HepG2 (cell line): ENCODE results near the gene PIK3CB. TPM values are rescaled to one million over a fixed set of nuclear protein-coding genes. Genes with fewer than 3 reads are reported as not detected.

ENCODE experiments used
- AGO2 ChIP-seq: fragments of 200-400 bp; formaldehyde crosslinking; optimal IDR thresholded peaks from 2 replicates; pipeline ENCODE3; 2017; ENCODE audit warnings: mild to moderate bottlenecking, low read depth, low read length, moderate library complexity
- ATRX ChIP-seq: sonication (generic); formaldehyde crosslinking; IDR thresholded peaks from 2 replicates; pipeline ENCODE4 v1.4.0; 2020; ENCODE audit warnings: missing genetic modification reagents, borderline replicate concordance
- CREB1 ChIP-seq, 2 experiments: fragments of 450-650 bp in 1 of 2; IDR thresholded peaks; 2 replicates each; pipeline ENCODE4 v1.6.1; 2016 to 2017; ENCODE audit warnings: control low read depth in 1 of 2, mild to moderate bottlenecking in 1 of 2, missing compliant biosample characterization in 1 of 2, missing genetic modification characterization in 1 of 2
- HES4 ChIP-seq: sonication (generic); formaldehyde crosslinking; IDR thresholded peaks from 2 replicates; pipeline ENCODE4 v1.9.0; 2021; ENCODE audit warnings: mild to moderate bottlenecking, missing genetic modification reagents, borderline replicate concordance
- POLR2AphosphoS2 ChIP-seq: IDR thresholded peaks from 2 replicates; pipeline ENCODE4 v1.6.1; 2011; ENCODE audit warnings: low read depth, low read length, improper control_type of control experiment
- PPARG ChIP-seq: conservative IDR thresholded peaks from 2 replicates; pipeline ENCODE4 v1.6.1; 2016; ENCODE audit warnings: missing biosample characterization, missing genetic modification reagents
- TBL1XR1 ChIP-seq: fragments of 150-350 bp; IDR thresholded peaks from 2 replicates; pipeline ENCODE4 v1.6.1; 2014; ENCODE audit warnings: borderline replicate concordance, low read length; ENCODE audit not compliant: partially characterized antibody
- TBP ChIP-seq: sonication (generic); formaldehyde crosslinking; IDR thresholded peaks from 2 replicates; pipeline ENCODE4 v1.5.0; 2020; ENCODE audit warnings: missing genetic modification reagents
- U2AF1 ChIP-seq: fragments of 200-400 bp; formaldehyde crosslinking; optimal IDR thresholded peaks from 2 replicates; pipeline ENCODE3; 2017; ENCODE audit warnings: mild to moderate bottlenecking, low read depth, low read length
- ZBTB7A ChIP-seq: sonication (generic); formaldehyde crosslinking; IDR thresholded peaks from 2 replicates; pipeline ENCODE4 v1.8.0; 2022; ENCODE audit warnings: mild to moderate bottlenecking, missing genetic modification reagents
- ZFAT ChIP-seq: sonication (generic); formaldehyde crosslinking; conservative IDR thresholded peaks from 2 replicates; pipeline ENCODE4 v1.8.1; 2023; ENCODE audit warnings: missing genetic modification reagents, inconsistent platforms
- ZKSCAN1 ChIP-seq: fragments of 150-350 bp; IDR thresholded peaks from 2 replicates; pipeline ENCODE4 v1.6.1; 2014; ENCODE audit warnings: low read length
- ZNF101 ChIP-seq: sonication (generic); formaldehyde crosslinking; IDR thresholded peaks from 2 replicates; pipeline ENCODE4 v1.4.0; 2020; ENCODE audit warnings: mild to moderate bottlenecking, low read depth, missing genetic modification reagents, borderline replicate concordance
- ZNF136 ChIP-seq: sonication (generic); formaldehyde crosslinking; IDR thresholded peaks from 2 replicates; pipeline ENCODE4 v1.8.1; 2022; ENCODE audit warnings: low read depth, mild to moderate bottlenecking, moderate library complexity, missing genetic modification reagents
- ZNF251 ChIP-seq: sonication (generic); formaldehyde crosslinking; IDR thresholded peaks from 2 replicates; pipeline ENCODE4 v1.9.0; 2021; ENCODE audit warnings: mild to moderate bottlenecking, missing genetic modification reagents
- ZNF3 ChIP-seq: IDR thresholded peaks from 2 replicates; pipeline ENCODE4 v1.7.0; 2017; ENCODE audit warnings: inconsistent platforms
- ZNF333 ChIP-seq: sonication (generic); formaldehyde crosslinking; IDR thresholded peaks from 2 replicates; pipeline ENCODE4 v1.4.0; 2020; ENCODE audit warnings: mild to moderate bottlenecking, missing genetic modification reagents, borderline replicate concordance
- ZNF614 ChIP-seq: IDR thresholded peaks from 2 replicates; pipeline ENCODE4 v1.6.1; 2018; ENCODE audit warnings: missing biosample characterization, missing genetic modification reagents, inconsistent platforms, borderline replicate concordance
- ZNF703 ChIP-seq: sonication (generic); formaldehyde crosslinking; IDR thresholded peaks from 2 replicates; pipeline ENCODE4 v1.5.1; 2020; ENCODE audit warnings: missing genetic modification reagents, mild to moderate bottlenecking, moderate library complexity, borderline replicate concordance
- ZNF724P ChIP-seq: sonication (generic); formaldehyde crosslinking; IDR thresholded peaks from 2 replicates; pipeline ENCODE4 v1.8.0; 2022; ENCODE audit warnings: missing genetic modification reagents, borderline replicate concordance
- ZSCAN22 ChIP-seq: sonication (generic); formaldehyde crosslinking; IDR thresholded peaks from 2 replicates; pipeline ENCODE4 v1.4.0; 2020; ENCODE audit warnings: mild to moderate bottlenecking, missing genetic modification reagents
- ZZZ3 ChIP-seq: sonication (generic); formaldehyde crosslinking; IDR thresholded peaks from 2 replicates; pipeline ENCODE4 v1.4.0; 2020; ENCODE audit warnings: missing genetic modification reagents, mild to moderate bottlenecking, borderline replicate concordance
- polyA plus RNA-seq, 8 experiments: library from polyadenylated mRNA; depleted of rRNA in 3 of 8; stranded (reverse) in 7 of 8; unstranded in 1 of 8; fragments of >200 nt; fragmentation: Illumina TruSeq in 4 of 8; extraction: Trizol in 4 of 8; gene quantifications; 2 replicates each; pipeline versions ENCODE4 v1.2.1 to v1.2.3, GENCODE V29; 2011 to 2016; ENCODE audit warnings: low read depth in 4 of 8, missing spikeins in 1 of 8, mixed read lengths in 1 of 8; ENCODE audit not compliant: insufficient read depth in 1 of 8
- total RNA-seq, 5 experiments: library from RNA; depleted of rRNA; stranded (reverse); fragments of >200 nt; fragmentation: Illumina TruSeq; extraction: Trizol; gene quantifications; 2 replicates each; pipeline ENCODE4 v1.2.3, GENCODE V29; 2016; ENCODE audit warnings: low read depth in 1 of 5
- TF ChIP-seq, protein P1 (sequence below): sonication (generic); formaldehyde crosslinking; IDR thresholded peaks from 2 replicates; pipeline ENCODE4 v1.8.0; 2023; ENCODE audit warnings: mild to moderate bottlenecking, missing genetic modification reagents
- TF ChIP-seq, protein P2 (sequence below): sonication (generic); formaldehyde crosslinking; IDR thresholded peaks from 2 replicates; pipeline ENCODE4 v1.5.0; 2020; ENCODE audit warnings: mild to moderate bottlenecking, missing genetic modification reagents
- TF ChIP-seq, protein P3 (sequence below): sonication (generic); formaldehyde crosslinking; IDR thresholded peaks from 2 replicates; pipeline ENCODE4 v1.4.0; 2020; ENCODE audit warnings: missing genetic modification reagents

PIK3CB gene
- total and polyA plus RNA-seq, 2 of the 13 experiments (the other 11 are each of a cell fraction or from before 2014, with no cell fraction given) = 6.6 to 18.7 TPM

DNA sequence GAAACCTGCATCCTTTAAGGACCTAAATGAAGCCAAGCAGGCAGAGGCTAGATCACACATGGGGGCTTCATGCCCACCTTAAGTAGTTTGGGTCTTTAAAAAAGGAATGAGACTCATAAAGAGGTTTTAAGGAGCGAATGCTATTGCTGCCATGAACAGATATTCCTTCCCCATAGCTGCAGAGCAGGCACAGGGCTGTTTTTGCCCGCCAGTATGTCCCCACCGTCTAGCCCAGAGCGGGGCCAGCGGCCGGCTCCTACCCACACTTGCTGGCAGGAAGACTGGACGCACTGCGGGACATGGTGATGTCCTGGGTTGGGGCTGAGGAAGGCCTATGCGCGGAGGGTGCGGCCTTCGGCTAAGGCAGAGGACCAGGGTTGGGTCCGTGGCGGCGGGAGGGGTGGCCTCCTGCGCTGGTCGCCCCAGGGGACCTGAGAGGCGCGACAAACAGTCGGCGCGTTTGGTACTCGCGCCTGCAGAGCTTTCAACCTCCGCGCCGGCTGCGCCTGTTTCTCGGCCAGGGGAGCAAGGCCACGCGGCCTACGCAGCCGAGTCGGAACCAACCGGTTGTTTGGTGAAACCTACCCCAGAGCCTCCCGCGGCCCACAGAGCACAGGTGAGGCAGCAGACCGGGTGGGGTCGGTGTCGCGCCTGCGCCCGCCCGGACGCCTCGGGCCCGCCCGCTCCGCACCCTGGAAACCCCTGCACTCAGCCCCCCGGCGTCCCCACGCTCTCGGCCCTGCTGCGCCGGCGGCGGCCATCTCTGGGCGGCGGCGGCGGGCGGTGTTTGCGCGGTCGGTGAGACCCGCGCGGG lies 226.2 kb downstream of the PIK3CB start, which contains the start of gene FAIM (continued):
- no peak for TF ChIP-seq ZNF136 (CRISPR knock-in tag)
- peak; percentile 52; the same call in 1 of the 2 replicates for TF ChIP-seq ZNF3 (CRISPR knock-in tag)
- no peak for TF ChIP-seq PPARG (CRISPR knock-in tag)
- TF ChIP-seq ZZZ3 = 0 out of 2 replicates have a peak, but pooled peaks have one; percentile 37
- 0 out of 2 replicates have a peak, but pooled peaks have one; percentile 66 for TF ChIP-seq HES4 (CRISPR knock-in tag)
- TF ChIP-seq ZNF251 (CRISPR knock-in tag) = no peak
- no peak for TF ChIP-seq TBP
- 0 out of 2 replicates have a peak, but pooled peaks have one; percentile 84 for TF ChIP-seq ZNF333 (CRISPR knock-in tag)
- TF ChIP-seq, protein P1, sequence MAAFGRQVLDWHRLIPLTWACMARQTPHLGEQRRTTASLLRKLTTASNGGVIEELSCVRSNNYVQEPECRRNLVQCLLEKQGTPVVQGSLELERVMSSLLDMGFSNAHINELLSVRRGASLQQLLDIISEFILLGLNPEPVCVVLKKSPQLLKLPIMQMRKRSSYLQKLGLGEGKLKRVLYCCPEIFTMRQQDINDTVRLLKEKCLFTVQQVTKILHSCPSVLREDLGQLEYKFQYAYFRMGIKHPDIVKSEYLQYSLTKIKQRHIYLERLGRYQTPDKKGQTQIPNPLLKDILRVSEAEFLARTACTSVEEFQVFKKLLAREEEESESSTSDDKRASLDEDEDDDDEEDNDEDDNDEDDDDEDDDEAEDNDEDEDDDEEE (CRISPR knock-in tag) = no peak; the same call in 1 of the 2 replicates
- TF ChIP-seq ZNF703 (CRISPR knock-in tag) = peak; percentile 94
- TF ChIP-seq ZBTB7A (CRISPR knock-in tag) = no peak
- TF ChIP-seq ZFAT (CRISPR knock-in tag) = 0 out of 2 replicates have a peak, but pooled peaks have one; percentile 30
- TF ChIP-seq TBL1XR1 = no peak
- TF ChIP-seq, protein P2, sequence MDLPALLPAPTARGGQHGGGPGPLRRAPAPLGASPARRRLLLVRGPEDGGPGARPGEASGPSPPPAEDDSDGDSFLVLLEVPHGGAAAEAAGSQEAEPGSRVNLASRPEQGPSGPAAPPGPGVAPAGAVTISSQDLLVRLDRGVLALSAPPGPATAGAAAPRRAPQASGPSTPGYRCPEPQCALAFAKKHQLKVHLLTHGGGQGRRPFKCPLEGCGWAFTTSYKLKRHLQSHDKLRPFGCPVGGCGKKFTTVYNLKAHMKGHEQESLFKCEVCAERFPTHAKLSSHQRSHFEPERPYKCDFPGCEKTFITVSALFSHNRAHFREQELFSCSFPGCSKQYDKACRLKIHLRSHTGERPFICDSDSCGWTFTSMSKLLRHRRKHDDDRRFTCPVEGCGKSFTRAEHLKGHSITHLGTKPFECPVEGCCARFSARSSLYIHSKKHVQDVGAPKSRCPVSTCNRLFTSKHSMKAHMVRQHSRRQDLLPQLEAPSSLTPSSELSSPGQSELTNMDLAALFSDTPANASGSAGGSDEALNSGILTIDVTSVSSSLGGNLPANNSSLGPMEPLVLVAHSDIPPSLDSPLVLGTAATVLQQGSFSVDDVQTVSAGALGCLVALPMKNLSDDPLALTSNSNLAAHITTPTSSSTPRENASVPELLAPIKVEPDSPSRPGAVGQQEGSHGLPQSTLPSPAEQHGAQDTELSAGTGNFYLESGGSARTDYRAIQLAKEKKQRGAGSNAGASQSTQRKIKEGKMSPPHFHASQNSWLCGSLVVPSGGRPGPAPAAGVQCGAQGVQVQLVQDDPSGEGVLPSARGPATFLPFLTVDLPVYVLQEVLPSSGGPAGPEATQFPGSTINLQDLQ (CRISPR knock-in tag) = peak; percentile 93
- no peak for TF ChIP-seq ZNF101 (CRISPR knock-in tag)
- no peak for TF ChIP-seq ATRX
- no peak for TF ChIP-seq ZNF724P (CRISPR knock-in tag)
- TF ChIP-seq ZSCAN22 (CRISPR knock-in tag) = no peak
- TF ChIP-seq AGO2 = peak; percentile 53
- no peak for TF ChIP-seq ZKSCAN1
- peak; percentile 70 for TF ChIP-seq U2AF1
- peak; percentile 63; the same call in 1 of the 2 replicates for TF ChIP-seq ZNF614 (CRISPR knock-in tag)
- TF ChIP-seq, protein P3, sequence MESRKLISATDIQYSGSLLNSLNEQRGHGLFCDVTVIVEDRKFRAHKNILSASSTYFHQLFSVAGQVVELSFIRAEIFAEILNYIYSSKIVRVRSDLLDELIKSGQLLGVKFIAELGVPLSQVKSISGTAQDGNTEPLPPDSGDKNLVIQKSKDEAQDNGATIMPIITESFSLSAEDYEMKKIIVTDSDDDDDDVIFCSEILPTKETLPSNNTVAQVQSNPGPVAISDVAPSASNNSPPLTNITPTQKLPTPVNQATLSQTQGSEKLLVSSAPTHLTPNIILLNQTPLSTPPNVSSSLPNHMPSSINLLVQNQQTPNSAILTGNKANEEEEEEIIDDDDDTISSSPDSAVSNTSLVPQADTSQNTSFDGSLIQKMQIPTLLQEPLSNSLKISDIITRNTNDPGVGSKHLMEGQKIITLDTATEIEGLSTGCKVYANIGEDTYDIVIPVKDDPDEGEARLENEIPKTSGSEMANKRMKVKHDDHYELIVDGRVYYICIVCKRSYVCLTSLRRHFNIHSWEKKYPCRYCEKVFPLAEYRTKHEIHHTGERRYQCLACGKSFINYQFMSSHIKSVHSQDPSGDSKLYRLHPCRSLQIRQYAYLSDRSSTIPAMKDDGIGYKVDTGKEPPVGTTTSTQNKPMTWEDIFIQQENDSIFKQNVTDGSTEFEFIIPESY = no peak; the same call in 1 of the 2 replicates
- TF ChIP-seq CREB1 (IDR thresholded peaks at IDR 0.05) = no peak
- no peak for TF ChIP-seq CREB1 (CRISPR knock-in tag; IDR thresholded peaks at IDR 0.05)
- no peak for TF ChIP-seq POLR2AphosphoS2
